ENCODE data around the gene ZNF469.

- TF ChIP-seq CTCF (conservative IDR thresholded peaks at IDR 0.05 in 1 of 2, IDR thresholded peaks at IDR 0.05 in 1 of 2; ENCODE audit: extremely low read depth in 1 of 2, insufficient read depth in 1 of 2, low read depth in 1 of 2, low read length in 2 of 2) (no peak), EZH2 (IDR thresholded peaks at IDR 0.05; ENCODE audit: borderline replicate concordance, low read length) (no peak)
These were observed 17.4 kb downstream of the ZNF469 start for GRCh38 chr16:88400186-88400585.

All from mammary epithelial cell (primary cell).